Lower leg skin (tissue), 4 donors: ENCODE measurements around the gene MLC1. TPM values are rescaled to one million over a fixed set of nuclear protein-coding genes. Genes with fewer than 3 reads are reported as not detected.

Experiments
- DNase-seq, 2 donors: peaks; one replicate each; pipeline ENCODE4 v3.0.0-alpha.2; 2019; ENCODE audit warnings: low spot score in 2 of 2
- H3K4me3 ChIP-seq: fragments of 200-600 bp; sonication (generic); 2 replicates; pipeline ENCODE4 v1.5.1; 2017; ENCODE audit warnings: mild to moderate bottlenecking, low read depth; ENCODE audit not compliant: poor library complexity, severe bottlenecking
- CTCF ChIP-seq, 3 donors: fragments of 450-650 bp; IDR thresholded peaks; one replicate each; pipeline ENCODE4 v1.5.1; 2016; ENCODE audit warnings: antibody characterized with exemption in 3 of 3, mild to moderate bottlenecking in 3 of 3, moderate library complexity in 2 of 3
- POLR2A ChIP-seq, 2 donors: fragments of 450-650 bp; IDR thresholded peaks; one replicate each; pipeline ENCODE4 v1.6.1; 2016 to 2017; ENCODE audit warnings: antibody characterized with exemption in 2 of 2, mild to moderate bottlenecking in 1 of 2, moderate library complexity in 1 of 2
- whole genome bisulfite sequencing, 2 donors: methylation state at CpG; one replicate each; pipeline ENCODE4 v1.1.5; 2018; 5-methylcytosine and 5-hydroxymethylcytosine counted together
- intact Hi-C: fragments of 100-400 bp; cut with DNase I; formaldehyde crosslinking; loops from one replicate; pipeline ENCODE4 v1.15.0; 2023; ENCODE audit warnings: low total_unique reads
- total RNA-seq, 4 donors: library from RNA; depleted of rRNA; stranded (reverse); fragments of >200 nt; gene quantifications; one replicate each; pipeline ENCODE4 v1.1.0, GENCODE V29; 2016

Gene MLC1
- total RNA-seq, 4 donors from 2014 or later: 0.15 to 2.1 (median 1.0) TPM

GRCh38 chr22:50084080-50084477 lies 1.1 kb downstream of the MLC1 start:
- intact Hi-C loops: no loop called here
- no peak for TF ChIP-seq CTCF (IDR thresholded peaks at IDR 0.05)
- TF ChIP-seq POLR2A (IDR thresholded peaks at IDR 0.05): no peak
- 74 to 82% methylated on average over 7 to 10 of the region's 10 CpGs for WGBS, 2 donors
- H3K4me3 ChIP-seq: no peak overlapping the region
- DNase-seq: no peak

- peak in 1 of 2 donors; percentile 30 for DNase-seq
- intact Hi-C loops: no loop called here
- 54 to 66% methylated on average over 9 to 16 of the region's 18 CpGs for WGBS, 2 donors
- H3K4me3 ChIP-seq: no peak overlapping the region
- no peak for TF ChIP-seq CTCF (IDR thresholded peaks at IDR 0.05)
- no peak for TF ChIP-seq POLR2A (IDR thresholded peaks at IDR 0.05)
These were observed 1.7 kb downstream of the MLC1 start for GRCh38 chr22:50083462-50084079.

GRCh38 chr22:50082961-50083461 lies 2.2 kb downstream of the MLC1 start:
- TF ChIP-seq CTCF (IDR thresholded peaks at IDR 0.05) (no peak), POLR2A (IDR thresholded peaks at IDR 0.05) (no peak)
- intact Hi-C loops: no loop called here
- H3K4me3 ChIP-seq: no peak overlapping the region
- DNase-seq: no peak
- WGBS, 2 donors: 49 to 60% methylated on average over 21 of the region's 21 CpGs

GRCh38 chr22:50082197-50082715 lies 3.0 kb downstream of the MLC1 start:
- TF ChIP-seq CTCF (IDR thresholded peaks at IDR 0.05) (no peak), POLR2A (IDR thresholded peaks at IDR 0.05) (no peak)
- no peak for DNase-seq
- no peak overlapping the region for H3K4me3 ChIP-seq
- 70 to 73% methylated on average over 18 of the region's 18 CpGs for WGBS, 2 donors
- intact Hi-C loops: no loop called here

GRCh38 chr22:50081426-50082196 lies 3.6 kb downstream of the MLC1 start:
- intact Hi-C loops: no loop called here
- no peak overlapping the region for H3K4me3 ChIP-seq
- TF ChIP-seq POLR2A (IDR thresholded peaks at IDR 0.05) (no peak), CTCF (IDR thresholded peaks at IDR 0.05) (no peak)
- 88 to 90% methylated on average over 27 of the region's 27 CpGs for WGBS, 2 donors
- no peak for DNase-seq
